ENCODE results near the gene SLC25A23. TPM values are rescaled to one million over a fixed set of nuclear protein-coding genes. Genes with fewer than 3 reads are reported as not detected.

SLC25A23 gene
- total RNA-seq, 1 donor from 2014 or later, result 18.8 TPM

DNA sequence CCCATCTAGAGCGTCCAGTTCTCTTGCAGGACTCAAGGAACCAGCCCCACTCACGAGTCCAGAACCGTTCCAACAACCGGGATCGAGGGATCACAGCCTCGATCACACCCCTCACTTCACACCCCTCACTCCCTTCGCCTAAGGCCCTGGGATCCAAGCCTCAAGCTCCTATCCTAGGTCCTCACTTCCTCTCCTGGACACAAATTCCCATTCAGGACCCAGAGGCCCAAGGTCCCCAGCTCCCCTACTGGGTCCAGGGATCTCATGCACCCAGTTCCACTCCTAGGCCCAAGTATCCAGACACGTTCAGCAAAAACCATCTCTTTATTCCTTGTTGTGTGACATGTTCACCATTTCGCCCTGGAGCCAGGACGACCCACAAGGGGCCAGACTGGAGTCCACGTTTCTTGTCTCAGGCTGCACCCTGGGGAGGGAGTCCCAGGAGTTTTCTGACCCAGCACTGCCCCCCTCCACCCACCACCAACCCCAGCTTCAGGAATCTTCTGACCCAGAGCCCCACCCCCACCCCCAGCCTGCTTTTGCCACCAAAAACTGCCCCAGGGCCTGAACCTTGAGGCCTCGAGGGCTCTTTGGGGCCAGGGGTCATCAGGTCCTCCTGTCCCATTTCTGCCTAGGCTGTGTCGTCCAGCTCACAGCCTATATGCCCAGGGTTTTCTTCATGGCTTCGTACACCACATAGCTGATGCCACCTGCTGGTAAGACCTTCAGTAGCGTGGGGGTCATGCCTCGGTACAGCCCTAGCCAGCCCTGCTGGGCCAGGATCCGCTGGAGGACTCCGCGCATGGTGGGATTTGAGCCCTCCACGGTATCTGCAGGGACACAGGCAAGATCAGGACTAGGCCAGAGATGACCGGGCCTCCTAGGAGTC is 33.6 kb downstream of the SLC25A23 start:
- intact Hi-C loops (cut with micrococcal nuclease), result loop anchor here (1.0 to 10.0 kb wide), 7 partner anchors 33 to 522 kb away; partner anchors contain the start of genes GPR108, GTF2F1, TUBB4A and VMAC

- intact Hi-C loops (cut with micrococcal nuclease), result loop anchor here (1.0 to 10.0 kb wide), 8 partner anchors 32 to 521 kb away; partner anchors contain the start of genes GPR108, GTF2F1, TUBB4A and VMAC
Measured at GRCh38 chr19:6424939-6425731, 34.5 kb downstream of the SLC25A23 start.

DNA sequence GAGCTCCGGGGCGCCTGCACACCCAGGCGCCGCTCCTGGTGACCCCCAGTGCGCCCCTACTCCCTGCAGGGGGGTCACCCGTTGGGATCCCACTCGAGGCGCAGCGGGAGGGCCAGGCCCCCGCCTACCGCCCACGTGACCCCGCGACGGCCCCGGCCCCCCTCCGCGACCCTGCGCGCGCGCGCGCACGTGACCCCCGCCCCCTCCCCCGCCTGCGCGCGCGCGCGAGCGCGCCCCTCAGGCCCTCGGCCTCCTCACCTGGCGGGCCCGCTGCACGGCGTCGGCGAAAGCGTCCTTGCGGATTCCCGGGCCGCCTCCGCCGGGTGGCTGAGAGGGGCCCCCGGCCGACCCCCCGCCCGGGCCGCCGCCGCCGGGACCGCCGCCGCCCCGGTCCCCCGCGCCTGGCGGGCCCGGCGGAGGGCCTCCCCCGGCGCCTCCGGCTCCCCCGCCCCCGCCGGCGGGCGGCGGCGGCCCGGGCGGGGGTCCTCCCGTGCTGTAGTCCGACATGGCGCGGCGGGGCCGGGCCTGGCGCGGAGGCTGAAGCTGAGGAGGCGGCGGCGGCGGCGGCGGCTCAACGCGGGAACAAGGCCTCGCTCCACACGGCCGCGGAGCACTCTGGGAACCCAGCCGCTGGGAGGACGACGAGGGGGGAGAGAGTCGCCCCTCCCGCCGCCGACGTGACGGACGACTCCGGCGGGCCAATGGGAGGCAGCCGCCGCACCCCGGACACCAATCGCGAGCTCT is 35.2 kb downstream of the SLC25A23 start, which contains the start of gene KHSRP:
Gene KHSRP (minus strand): TSS at position 617 of the 744 bp plus-strand sequence. CDS start 110 bp downstream, at position 507.
- intact Hi-C loops (cut with micrococcal nuclease), result loop anchor here (1.0 to 10.0 kb wide), 2 partner anchors 62 to 80 kb away; partner anchors contain the start of gene TUBB4A

- intact Hi-C loops (cut with micrococcal nuclease), result loop anchor here (1.0 to 10.0 kb wide), 2 partner anchors 61 to 81 kb away; partner anchors contain the start of gene TUBB4A
Measured at GRCh38 chr19:6423499-6424194, 35.9 kb downstream of the SLC25A23 start.

DNA sequence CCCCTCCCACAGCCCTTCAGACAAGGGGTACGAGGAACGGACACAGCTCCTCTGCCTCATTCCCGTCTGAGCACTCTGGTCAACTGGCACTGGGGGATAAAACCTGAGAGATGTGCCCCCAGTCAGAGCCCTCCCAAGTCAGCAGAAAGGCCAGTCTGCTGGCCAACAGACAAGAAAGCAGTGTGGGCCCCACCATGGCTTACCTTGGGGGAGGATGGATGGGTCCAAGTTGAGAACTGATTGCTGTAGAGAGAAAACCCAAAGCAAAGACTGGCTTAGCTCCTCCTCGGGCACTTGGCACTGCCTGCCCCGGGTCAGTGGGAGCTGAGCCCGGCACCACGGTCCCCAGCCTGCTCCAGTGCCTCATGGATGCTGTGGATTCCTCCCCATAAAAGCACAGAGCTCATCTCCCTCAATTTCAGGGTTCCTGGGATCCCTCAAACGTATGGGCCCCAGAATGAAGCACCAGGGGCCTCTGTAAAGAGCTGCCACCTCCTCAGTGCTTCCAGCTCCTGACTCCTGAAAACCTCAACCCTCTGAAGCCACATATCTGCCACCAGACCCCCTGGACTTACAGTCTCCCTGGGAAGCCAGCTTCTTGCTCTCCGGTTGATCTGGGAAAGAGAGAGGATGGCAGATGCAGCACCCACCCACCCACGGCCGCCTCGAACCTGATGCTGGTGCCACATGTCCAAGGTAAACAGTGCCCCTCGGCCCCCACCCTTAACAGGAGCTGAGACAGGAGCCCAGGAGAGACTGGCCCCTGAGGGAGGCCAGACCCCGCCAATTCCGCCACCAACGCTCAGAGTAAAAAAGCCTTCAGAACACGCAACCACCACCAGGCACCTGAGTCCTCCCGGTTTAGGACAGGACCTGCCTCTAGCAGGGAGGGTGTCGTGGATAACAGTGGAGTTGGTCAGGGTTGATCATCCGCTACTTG is 38.2 kb downstream of the SLC25A23 start:
- intact Hi-C loops (cut with micrococcal nuclease), result loop anchor here (10.0 kb wide), 1 partner anchor 83 kb away; the partner anchor contains the start of gene TUBB4A

- intact Hi-C loops (cut with micrococcal nuclease), result no loop called here
Measured at GRCh38 chr19:6418562-6418932, 41.0 kb downstream of the SLC25A23 start.

DNA sequence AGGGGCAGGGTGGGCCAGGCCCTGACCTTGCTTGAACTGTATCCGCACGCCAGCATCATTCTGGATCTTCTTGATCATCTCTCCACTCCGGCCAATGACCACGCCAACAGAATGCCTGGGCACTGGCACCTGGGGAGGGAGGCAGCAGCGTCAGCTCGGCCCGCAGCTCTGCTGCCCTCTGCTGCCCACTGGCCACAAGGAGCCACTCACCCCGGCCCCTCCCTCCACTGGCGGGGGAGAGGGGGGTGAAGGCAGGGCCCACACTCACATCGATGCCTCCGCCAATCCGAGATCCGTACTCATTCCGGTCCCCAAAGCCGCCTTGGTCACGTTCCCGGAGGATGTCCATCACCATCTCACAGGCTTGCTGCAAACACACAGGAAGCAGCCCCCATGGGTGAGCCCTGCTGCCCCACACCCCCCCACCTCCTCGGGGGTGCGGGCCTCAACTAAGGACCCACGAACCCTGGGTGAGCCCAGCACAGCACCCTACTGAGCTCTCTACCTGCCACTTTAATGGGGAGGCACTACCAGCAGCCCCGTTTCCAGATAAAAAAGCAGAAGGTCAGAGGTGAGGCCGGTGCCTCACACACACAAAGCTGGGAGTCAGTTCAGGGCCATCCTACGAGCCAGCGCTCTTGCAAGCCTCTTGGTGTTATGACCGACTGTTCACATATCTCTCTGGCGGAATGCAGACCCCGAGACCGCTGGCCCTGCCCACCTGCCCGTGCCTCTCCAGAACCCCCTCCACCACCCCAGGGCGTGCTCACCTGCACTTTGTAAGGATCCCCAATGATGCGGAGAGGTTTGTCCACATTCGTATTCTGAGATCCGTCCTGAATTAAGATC is 41.7 kb downstream of the SLC25A23 start:
- intact Hi-C loops (cut with micrococcal nuclease), result no loop called here

- intact Hi-C loops (cut with micrococcal nuclease), result no loop called here
Measured at GRCh38 chr19:6416658-6417405, 42.8 kb downstream of the SLC25A23 start.

- intact Hi-C loops (cut with micrococcal nuclease), result no loop called here
Measured at GRCh38 chr19:6415591-6416190, 43.9 kb downstream of the SLC25A23 start.

- intact Hi-C loops (cut with micrococcal nuclease), result no loop called here
Measured at GRCh38 chr19:6414793-6415590, 44.6 kb downstream of the SLC25A23 start.

- intact Hi-C loops (cut with micrococcal nuclease), result no loop called here
Measured at GRCh38 chr19:6413721-6414643, 45.6 kb downstream of the SLC25A23 start.

DNA sequence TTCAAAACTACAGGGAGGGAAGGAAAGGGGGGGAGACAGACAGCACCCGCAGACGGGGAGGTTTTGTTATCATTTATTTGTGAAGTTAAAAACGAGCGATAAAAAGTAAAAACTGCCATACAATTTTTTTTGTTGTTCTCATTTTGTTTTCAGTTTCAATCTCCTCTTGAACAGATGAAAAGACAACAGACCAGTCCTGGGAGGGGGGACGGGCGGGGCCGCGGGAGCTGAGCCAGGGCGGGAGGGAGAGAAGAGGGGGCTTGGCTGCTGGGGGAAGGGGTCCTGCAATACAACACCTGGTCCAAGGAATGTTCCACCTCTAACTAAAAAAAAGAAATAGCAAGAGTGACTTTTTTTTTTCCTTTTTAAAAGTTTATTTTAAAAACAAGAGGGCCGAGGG is 46.3 kb downstream of the SLC25A23 start:
- intact Hi-C loops (cut with micrococcal nuclease), result no loop called here

- intact Hi-C loops (cut with micrococcal nuclease), result no loop called here
Measured at GRCh38 chr19:6412447-6413091, 47.0 kb downstream of the SLC25A23 start.

DNA sequence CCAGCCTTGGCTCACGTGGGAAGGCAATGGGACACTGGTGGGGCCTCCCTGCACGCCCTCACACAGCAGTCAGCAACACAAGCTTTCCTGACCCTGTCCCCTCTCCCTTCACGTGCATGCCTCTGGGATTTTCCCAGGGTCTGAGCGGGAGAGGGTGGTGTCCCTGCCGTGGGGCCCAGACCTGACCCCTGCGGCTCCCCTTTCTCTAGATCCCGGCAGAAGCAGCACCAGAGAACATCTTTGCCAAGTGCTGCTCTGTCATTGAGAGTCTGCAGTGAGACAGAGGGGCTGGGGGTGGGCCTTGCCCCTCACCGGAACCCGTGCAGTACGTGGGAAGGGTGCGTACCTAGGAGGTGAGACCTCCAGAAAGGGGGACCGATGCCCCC is 47.5 kb downstream of the SLC25A23 start:
- intact Hi-C loops (cut with micrococcal nuclease), result no loop called here

DNA sequence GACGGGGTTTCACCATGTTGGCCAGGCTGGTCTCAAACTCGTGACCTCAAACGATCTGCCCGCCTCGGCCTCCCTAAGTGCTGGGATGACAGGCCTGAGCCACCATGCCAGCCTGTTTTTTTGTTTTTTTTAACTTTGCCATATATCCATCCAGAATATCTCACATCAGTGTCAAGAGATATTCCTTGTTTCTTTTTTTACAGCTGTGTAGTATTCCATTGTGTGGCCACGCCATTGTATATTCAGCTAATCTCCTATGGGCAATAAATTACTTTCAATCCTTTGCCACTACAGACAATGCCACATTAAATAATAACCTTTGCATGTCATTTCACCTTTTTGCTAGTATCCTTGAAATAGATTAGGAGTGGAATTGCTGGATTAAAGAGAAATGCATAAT is 50.2 kb downstream of the SLC25A23 start:
- intact Hi-C loops (cut with micrococcal nuclease), result no loop called here
